ENCODE data around the gene CNTRL.

Gene CNTRL

GRCh38 chr9:121182101-121182836 is 107.5 kb downstream of the CNTRL start:
- DNase-seq, result no peak

GRCh38 chr9:121182989-121183388 is 108.2 kb downstream of the CNTRL start:
- DNase-seq, result no peak

- DNase-seq, result no peak
These were observed 109.1 kb downstream of the CNTRL start for GRCh38 chr9:121183666-121184423.

GRCh38 chr9:121184463-121184862 is 109.7 kb downstream of the CNTRL start:
- DNase-seq, result no peak

- DNase-seq, result no peak
These were observed 110.5 kb downstream of the CNTRL start for GRCh38 chr9:121185178-121185745.

GRCh38 chr9:121185774-121186403 is 111.1 kb downstream of the CNTRL start:
- no peak for DNase-seq

- no peak for DNase-seq
These were observed 113.0 kb downstream of the CNTRL start for GRCh38 chr9:121187636-121188305.

- no peak for DNase-seq
These were observed 114.3 kb downstream of the CNTRL start for GRCh38 chr9:121189006-121189405.

- DNase-seq, result no peak
These were observed 114.9 kb downstream of the CNTRL start for GRCh38 chr9:121189660-121190059.

GRCh38 chr9:121191235-121191634 is 116.5 kb downstream of the CNTRL start:
- DNase-seq, result no peak

GRCh38 chr9:121192518-121192917 is 117.8 kb downstream of the CNTRL start:
- DNase-seq, result no peak

- no peak for DNase-seq
These were observed 118.3 kb downstream of the CNTRL start for GRCh38 chr9:121192959-121193640.

- no peak for DNase-seq
These were observed 120.0 kb downstream of the CNTRL start for GRCh38 chr9:121194730-121195129.

- DNase-seq, result no peak
These were observed 121.6 kb downstream of the CNTRL start for GRCh38 chr9:121196389-121196788.

- no peak for DNase-seq
These were observed 122.4 kb downstream of the CNTRL start for GRCh38 chr9:121197132-121197531.

GRCh38 chr9:121198512-121199042 is 123.8 kb downstream of the CNTRL start:
- no peak for DNase-seq

- no peak for DNase-seq
These were observed 125.2 kb downstream of the CNTRL start for GRCh38 chr9:121199921-121200320.

- no peak for DNase-seq
These were observed 125.6 kb downstream of the CNTRL start for GRCh38 chr9:121200356-121200755.

GRCh38 chr9:121201045-121201737 is 126.4 kb downstream of the CNTRL start:
- peak; percentile 55 for DNase-seq

- peak; percentile 100 for DNase-seq
These were observed 127.2 kb downstream of the CNTRL start, which contains the start of gene RAB14 for GRCh38 chr9:121201738-121202533. Gene RAB14 (minus strand): TSS chr9:121201869. CDS start chr9:121193412, 8,457 bp downstream.
